ENCODE results near the gene MTFP1.
"Not testable (repeated sequence)": the region's sequence is repeated elsewhere in the genome, so short reads cannot be mapped to it uniquely, and the experiment has no call there.

The MTFP1 gene

GRCh38 chr22:30445438-30446145, 20.0 kb downstream of the MTFP1 start:
- Histone ChIP-seq H3K27me3 (ENCODE audit: insufficient read depth, insufficient read length) (no peaks in the 10 kb centered on the region), H3K36me3 (ENCODE audit: insufficient read depth, insufficient read length, low read length) (no peaks in the 10 kb centered on the region), H3K9me3 (ENCODE audit: insufficient read depth, low read length) (no peaks in the 10 kb centered on the region), H3K9ac (ENCODE audit: insufficient read length, low read depth) (no peak overlapping the region), H3K4me3 (ENCODE audit: insufficient read length, low read depth) (no peak overlapping the region), H3K4me1 (ENCODE audit: insufficient read depth, insufficient read length) (no peaks in the 10 kb centered on the region)
- DNase-seq (ENCODE audit: low read depth, low spot score), result no peak
- TF ChIP-seq SUZ12 (IDR thresholded peaks at IDR 0.05; ENCODE audit: extremely low read depth, insufficient read depth, insufficient read length), result no peak
- TF ChIP-seq ZNF274 (IDR thresholded peaks at IDR 0.05; ENCODE audit: low read depth, low read length), result no peak
- TF ChIP-seq YY1 (IDR thresholded peaks at IDR 0.05; ENCODE audit: insufficient read depth, insufficient read length), result no peak

- Histone ChIP-seq H3K36me3 (ENCODE audit: insufficient read depth, insufficient read length, low read length) (no peaks in the 10 kb centered on the region), H3K9ac (ENCODE audit: insufficient read length, low read depth) (no peak overlapping the region), H3K4me3 (ENCODE audit: insufficient read length, low read depth) (no peak overlapping the region), H3K4me1 (ENCODE audit: insufficient read depth, insufficient read length) (no peaks in the 10 kb centered on the region), H3K9me3 (ENCODE audit: insufficient read depth, low read length) (no peaks in the 10 kb centered on the region), H3K27me3 (ENCODE audit: insufficient read depth, insufficient read length) (no peaks in the 10 kb centered on the region)
- no peak for TF ChIP-seq SUZ12 (IDR thresholded peaks at IDR 0.05; ENCODE audit: extremely low read depth, insufficient read depth, insufficient read length)
- no peak for TF ChIP-seq ZNF274 (IDR thresholded peaks at IDR 0.05; ENCODE audit: low read depth, low read length)
- TF ChIP-seq YY1 (IDR thresholded peaks at IDR 0.05; ENCODE audit: insufficient read depth, insufficient read length), result no peak
- no peak for DNase-seq (ENCODE audit: low read depth, low spot score)
Observed at GRCh38 chr22:30447656-30448055, 22.1 kb downstream of the MTFP1 start.

- H3K9ac ChIP-seq (ENCODE audit: insufficient read length, low read depth); DNase-seq (ENCODE audit: low read depth, low spot score); H3K9me3 ChIP-seq (ENCODE audit: insufficient read depth, low read length); H3K4me3 ChIP-seq (ENCODE audit: insufficient read length, low read depth); H3K4me1 ChIP-seq (ENCODE audit: insufficient read depth, insufficient read length); H3K27me3 ChIP-seq (ENCODE audit: insufficient read depth, insufficient read length); H3K36me3 ChIP-seq (ENCODE audit: insufficient read depth, insufficient read length, low read length): not testable (repeated sequence)
Observed at GRCh38 chr22:30451488-30451887, 25.9 kb downstream of the MTFP1 start.

GRCh38 chr22:30452861-30453260, 27.3 kb downstream of the MTFP1 start:
- no peaks in the 10 kb centered on the region for H3K27me3 ChIP-seq (ENCODE audit: insufficient read depth, insufficient read length)
- TF ChIP-seq YY1 (IDR thresholded peaks at IDR 0.05; ENCODE audit: insufficient read depth, insufficient read length) (no peak), ZNF274 (IDR thresholded peaks at IDR 0.05; ENCODE audit: low read depth, low read length) (no peak), SUZ12 (IDR thresholded peaks at IDR 0.05; ENCODE audit: extremely low read depth, insufficient read depth, insufficient read length) (no peak)

GRCh38 chr22:30453731-30454510, 28.4 kb downstream of the MTFP1 start:
- Histone ChIP-seq H3K27me3 (ENCODE audit: insufficient read depth, insufficient read length) (no peaks in the 10 kb centered on the region), H3K9me3 (ENCODE audit: insufficient read depth, low read length) (no peaks in the 10 kb centered on the region), H3K9ac (ENCODE audit: insufficient read length, low read depth) (no peak overlapping the region), H3K4me3 (ENCODE audit: insufficient read length, low read depth) (no peak overlapping the region), H3K4me1 (ENCODE audit: insufficient read depth, insufficient read length) (no peaks in the 10 kb centered on the region), H3K36me3 (ENCODE audit: insufficient read depth, insufficient read length, low read length) (no peaks in the 10 kb centered on the region)
- no peak for DNase-seq (ENCODE audit: low read depth, low spot score)
- TF ChIP-seq SUZ12 (IDR thresholded peaks at IDR 0.05; ENCODE audit: extremely low read depth, insufficient read depth, insufficient read length) (no peak), YY1 (IDR thresholded peaks at IDR 0.05; ENCODE audit: insufficient read depth, insufficient read length) (no peak), ZNF274 (IDR thresholded peaks at IDR 0.05; ENCODE audit: low read depth, low read length) (no peak)

More at GRCh38 chr22:30452861-30453260, 27.3 kb downstream of the MTFP1 start:
- no peaks in the 10 kb centered on the region for H3K9me3 ChIP-seq (ENCODE audit: insufficient read depth, low read length)
- H3K9ac ChIP-seq (ENCODE audit: insufficient read length, low read depth), result no peak overlapping the region
- DNase-seq (ENCODE audit: low read depth, low spot score), result no peak
- no peak overlapping the region for H3K4me3 ChIP-seq (ENCODE audit: insufficient read length, low read depth)
- H3K36me3 ChIP-seq (ENCODE audit: insufficient read depth, insufficient read length, low read length), result no peaks in the 10 kb centered on the region
- H3K4me1 ChIP-seq (ENCODE audit: insufficient read depth, insufficient read length), result no peaks in the 10 kb centered on the region

GRCh38 chr22:30455075-30455840, 29.7 kb downstream of the MTFP1 start:
- H3K9me3 ChIP-seq (ENCODE audit: insufficient read depth, low read length), result no peaks in the 10 kb centered on the region
- H3K27me3 ChIP-seq (ENCODE audit: insufficient read depth, insufficient read length), result no peaks in the 10 kb centered on the region
- TF ChIP-seq YY1 (IDR thresholded peaks at IDR 0.05; ENCODE audit: insufficient read depth, insufficient read length) (no peak), ZNF274 (IDR thresholded peaks at IDR 0.05; ENCODE audit: low read depth, low read length) (no peak), SUZ12 (IDR thresholded peaks at IDR 0.05; ENCODE audit: extremely low read depth, insufficient read depth, insufficient read length) (no peak)
- no peak for DNase-seq (ENCODE audit: low read depth, low spot score)
- no peak overlapping the region for H3K9ac ChIP-seq (ENCODE audit: insufficient read length, low read depth)
- H3K4me3 ChIP-seq (ENCODE audit: insufficient read length, low read depth), result no peak overlapping the region
- H3K36me3 ChIP-seq (ENCODE audit: insufficient read depth, insufficient read length, low read length), result no peaks in the 10 kb centered on the region
- no peaks in the 10 kb centered on the region for H3K4me1 ChIP-seq (ENCODE audit: insufficient read depth, insufficient read length)

GRCh38 chr22:30457981-30458380, 32.4 kb downstream of the MTFP1 start:
- no peak for TF ChIP-seq ZNF274 (IDR thresholded peaks at IDR 0.05; ENCODE audit: low read depth, low read length)
- no peak for TF ChIP-seq SUZ12 (IDR thresholded peaks at IDR 0.05; ENCODE audit: extremely low read depth, insufficient read depth, insufficient read length)
- no peak for TF ChIP-seq YY1 (IDR thresholded peaks at IDR 0.05; ENCODE audit: insufficient read depth, insufficient read length)
- no peak for DNase-seq (ENCODE audit: low read depth, low spot score)
- Histone ChIP-seq H3K9ac (ENCODE audit: insufficient read length, low read depth) (no peak overlapping the region), H3K9me3 (ENCODE audit: insufficient read depth, low read length) (no peaks in the 10 kb centered on the region), H3K27me3 (ENCODE audit: insufficient read depth, insufficient read length) (no peaks in the 10 kb centered on the region), H3K4me3 (ENCODE audit: insufficient read length, low read depth) (no peak overlapping the region), H3K4me1 (ENCODE audit: insufficient read depth, insufficient read length) (no peaks in the 10 kb centered on the region), H3K36me3 (ENCODE audit: insufficient read depth, insufficient read length, low read length) (no peaks in the 10 kb centered on the region)
